H1 (cell line): ENCODE measurements around the gene CST7. TPM values are rescaled to one million over a fixed set of nuclear protein-coding genes. Genes with fewer than 3 reads are reported as not detected.

ENCODE experiments used
- ATF3 ChIP-seq: IDR thresholded peaks from 2 replicates; pipeline ENCODE4 v1.6.1; 2011; ENCODE audit warnings: low read depth, mild to moderate bottlenecking, low read length; ENCODE audit not compliant: insufficient read depth
- CREB1 ChIP-seq: IDR thresholded peaks from 2 replicates; pipeline ENCODE4 v1.6.1; 2012; ENCODE audit warnings: inconsistent platforms
- EZH2 ChIP-seq: fragments of 200-600 bp; sonication (generic); IDR thresholded peaks from 2 replicates; pipeline ENCODE4 v1.7.1; 2012; ENCODE audit warnings: low read depth, mild to moderate bottlenecking, moderate library complexity, low read length, inconsistent platforms; ENCODE audit not compliant: severe bottlenecking
- HDAC2 ChIP-seq, 2 experiments: fragments of 300-600 bp in 1 of 2; sonication (generic) in 1 of 2; IDR thresholded peaks; 2 replicates each; pipeline ENCODE4 v1.6.1; 2011 to 2012; ENCODE audit warnings: low read depth in 2 of 2, low read length in 2 of 2, mild to moderate bottlenecking in 2 of 2, moderate library complexity in 2 of 2, borderline replicate concordance in 1 of 2, inconsistent platforms in 1 of 2
- JUND ChIP-seq: IDR thresholded peaks from 2 replicates; pipeline ENCODE4 v1.6.1; 2011; ENCODE audit warnings: mild to moderate bottlenecking, improper control_type of control experiment, low read length
- TAF1 ChIP-seq: IDR thresholded peaks from 2 replicates; pipeline ENCODE4 v1.6.1; 2011; ENCODE audit warnings: mild to moderate bottlenecking, low read depth, low read length
- TCF12 ChIP-seq: IDR thresholded peaks from 2 replicates; pipeline ENCODE4 v1.6.1; 2011; ENCODE audit warnings: low read depth, mild to moderate bottlenecking, low read length
- polyA plus RNA-seq, 7 experiments: library from polyadenylated mRNA; depleted of rRNA in 3 of 7; stranded (reverse) in 5 of 7; unstranded in 2 of 7; fragments of >200 nt in 5 of 7; fragments of 200-250 nt in 2 of 7; gene quantifications; 1 replicate in 5 of 7; 2 replicates in 1 of 7; 4 replicates in 1 of 7; pipeline versions ENCODE4 v1.2.1 to v1.2.3, GENCODE V29; 2011 to 2013; ENCODE audit warnings: missing spikeins in 2 of 7, mixed read lengths in 2 of 7
- total RNA-seq: library from RNA; stranded (reverse); fragmentation: NEBNext Ultra II Directional; extraction: Animal tissue kit (Norgen Biotek cat#: 25700); gene quantifications from 2 replicates; pipeline ENCODE4 v1.2.1, GENCODE V29; 2021

Gene CST7
- total and polyA plus RNA-seq, 2 of the 8 experiments (the other 6 are each of a cell fraction or from before 2014, with no cell fraction given), result not detected

GRCh38 chr20:24992487-24993205 is 43.6 kb downstream of the CST7 start, which contains the start of gene APMAP (continued):
- TF ChIP-seq HDAC2 (IDR thresholded peaks at IDR 0.05; ENCODE audit: borderline replicate concordance in 1 of 2, low read depth in 2 of 2, low read length in 2 of 2), result 0 out of 4 replicates have a peak, but pooled peaks of 1 of the 2 experiments have one; percentile 48
- TF ChIP-seq JUND, result 0 out of 2 replicates have a peak, but pooled peaks have one; percentile 13
- TF ChIP-seq TCF12, result no peak
- peak; percentile 92 for TF ChIP-seq CREB1
- peak; percentile 85 for TF ChIP-seq TAF1
- no peak for TF ChIP-seq ATF3
- TF ChIP-seq EZH2, result peak; percentile 3
